NCI-H2171 treated with DMSO at 0.1 percent for 48 hours (cell line): ENCODE measurements around the gene GAPT.
A peak's percentile ranks its signal among the peaks of the same experiment; 100 is the strongest.

Experiments
- DNase-seq: peaks from one replicate; lab custom pipeline; 2025; lab: John Stamatoyannopoulos, UW

The GAPT gene

DNA sequence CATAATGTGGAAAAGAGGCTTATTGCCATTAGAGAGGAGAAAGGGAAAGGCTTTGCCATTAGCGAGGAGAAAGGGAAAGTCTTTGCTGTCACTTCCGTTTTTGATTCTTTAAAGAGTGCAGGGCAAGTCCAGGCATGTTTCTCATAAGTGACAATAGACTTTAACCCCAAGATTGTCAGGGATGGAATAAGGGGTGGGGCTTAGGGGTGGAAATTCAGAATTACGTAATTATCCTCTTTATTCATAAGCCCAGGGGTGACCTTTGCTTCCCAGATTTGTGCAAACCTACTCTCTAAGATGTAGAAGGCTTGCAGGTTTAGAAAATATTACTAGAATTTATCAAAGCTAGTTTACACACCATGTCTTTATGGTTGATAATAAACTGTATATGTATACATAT lies 29.1 kb upstream of the GAPT start:
- no peak for DNase-seq

DNA sequence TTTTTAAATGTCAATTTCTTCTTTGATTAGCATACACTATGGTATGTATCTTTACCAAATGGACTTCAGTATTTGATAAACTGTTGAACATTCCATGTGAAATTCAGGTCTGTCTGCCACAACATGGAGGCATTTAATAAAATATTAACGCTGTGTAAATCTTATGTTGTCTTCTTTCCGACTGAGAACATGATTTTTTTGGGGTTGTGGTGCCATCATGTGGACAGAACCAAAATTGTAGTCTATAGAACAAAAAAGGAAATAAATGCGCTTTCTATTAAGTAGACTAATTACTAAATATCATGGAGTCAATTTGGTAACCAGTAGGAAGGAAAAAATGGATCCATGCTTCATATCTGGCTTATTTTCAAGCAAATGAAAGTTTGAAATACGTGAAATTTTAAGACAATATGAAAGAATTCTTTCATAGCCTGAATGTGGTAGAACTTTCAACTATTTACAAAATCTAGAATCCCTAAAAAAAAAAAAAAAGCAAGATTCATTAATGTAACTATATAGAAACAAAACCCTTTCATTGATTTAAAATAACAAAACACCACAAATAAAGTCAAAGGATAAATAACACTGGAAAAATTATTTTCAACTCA lies 28.5 kb upstream of the GAPT start:
- peak; percentile 42 for DNase-seq

DNA sequence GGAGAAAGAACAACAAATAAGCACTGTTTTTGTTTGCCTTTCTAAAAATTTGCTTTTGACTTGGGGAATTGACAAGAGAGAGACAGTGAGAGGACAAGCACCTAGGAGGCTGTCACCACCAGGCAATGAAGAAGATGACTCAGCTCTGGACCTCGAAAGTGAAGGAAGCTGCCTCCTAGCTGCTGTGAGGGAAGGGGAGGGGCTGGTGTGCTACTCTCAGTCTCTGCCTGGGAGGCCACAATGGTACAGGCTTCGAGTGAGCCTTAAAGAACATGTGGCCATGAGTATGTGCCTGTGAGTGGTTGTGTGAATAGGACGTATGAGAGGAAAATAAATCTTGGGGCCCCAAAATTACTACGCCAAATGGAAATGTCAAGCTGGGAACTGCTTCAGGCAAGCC lies 24.3 kb upstream of the GAPT start:
- no peak for DNase-seq

DNA sequence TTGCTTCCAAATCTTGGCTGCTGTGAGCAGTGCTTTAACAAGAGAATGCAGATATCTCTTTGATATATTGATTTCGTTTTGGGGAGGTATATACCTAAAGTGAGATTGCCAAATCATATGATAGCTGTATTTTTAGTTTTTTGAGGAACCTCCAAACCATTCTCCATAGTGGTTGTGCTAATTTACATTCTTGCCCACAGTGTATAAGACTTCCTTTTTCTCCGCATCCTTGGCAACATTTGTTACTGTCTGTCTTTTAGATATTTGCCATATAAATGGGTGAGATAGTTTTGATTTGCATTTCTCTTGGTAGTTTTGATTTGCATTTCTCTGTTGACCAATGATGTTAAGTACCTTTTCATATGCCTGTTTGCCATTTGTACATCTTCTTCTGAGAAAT lies 21.3 kb upstream of the GAPT start:
- DNase-seq = no peak

DNA sequence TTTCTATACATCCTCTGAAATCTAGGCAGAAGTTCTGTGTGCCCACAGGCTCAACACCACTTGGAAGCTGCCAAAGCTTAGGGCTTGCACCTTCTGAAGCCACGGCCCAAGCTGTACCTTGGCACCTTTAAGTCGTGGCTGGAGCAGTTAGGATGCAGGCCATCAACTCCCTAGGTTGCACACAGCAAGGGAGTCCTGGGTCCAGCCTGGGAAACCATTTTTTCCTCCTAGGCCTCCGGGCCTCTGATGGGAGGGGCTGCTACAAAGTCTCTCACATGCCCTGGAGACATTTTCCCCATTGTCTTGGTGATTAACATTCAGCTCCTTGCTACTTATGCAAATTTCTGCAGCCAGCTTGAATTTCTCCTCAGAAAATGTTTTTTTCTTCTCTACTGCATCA lies 15.8 kb upstream of the GAPT start:
- DNase-seq = no peak

DNA sequence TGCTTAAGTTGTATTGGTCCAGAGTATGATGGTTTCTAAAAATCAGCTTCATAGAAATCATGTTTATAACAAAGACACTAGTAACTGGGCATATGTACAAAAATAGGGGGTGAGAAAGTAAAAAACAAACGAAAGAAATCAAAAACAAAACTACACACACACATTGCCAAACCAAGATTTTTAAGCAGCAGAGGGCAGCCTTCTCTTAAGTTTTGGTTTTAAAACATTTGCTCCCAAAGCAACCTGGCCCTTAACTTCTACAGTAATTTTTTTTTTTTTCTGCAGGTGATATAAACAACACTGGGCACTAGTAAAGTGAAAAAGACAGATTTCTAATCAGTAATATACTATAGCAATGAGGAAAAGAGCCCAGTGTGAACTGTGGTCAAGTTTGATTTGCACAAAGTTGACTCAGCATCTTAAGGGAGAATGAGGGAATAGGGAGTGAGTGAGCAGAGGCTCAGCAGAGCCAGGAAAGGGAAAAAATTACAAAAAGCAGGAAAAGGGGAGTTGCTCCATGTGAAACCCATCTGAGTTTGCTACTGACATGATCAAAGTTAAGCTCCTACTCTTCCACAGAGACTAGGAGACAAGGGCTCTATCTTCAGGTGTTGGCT lies 13.4 kb upstream of the GAPT start:
- DNase-seq = no peak

- no peak for DNase-seq
These were observed 10.1 kb upstream of the GAPT start for GRCh38 chr5:58481066-58481676.

- no peak for DNase-seq
These were observed 9.4 kb upstream of the GAPT start for GRCh38 chr5:58481828-58482227.

DNA sequence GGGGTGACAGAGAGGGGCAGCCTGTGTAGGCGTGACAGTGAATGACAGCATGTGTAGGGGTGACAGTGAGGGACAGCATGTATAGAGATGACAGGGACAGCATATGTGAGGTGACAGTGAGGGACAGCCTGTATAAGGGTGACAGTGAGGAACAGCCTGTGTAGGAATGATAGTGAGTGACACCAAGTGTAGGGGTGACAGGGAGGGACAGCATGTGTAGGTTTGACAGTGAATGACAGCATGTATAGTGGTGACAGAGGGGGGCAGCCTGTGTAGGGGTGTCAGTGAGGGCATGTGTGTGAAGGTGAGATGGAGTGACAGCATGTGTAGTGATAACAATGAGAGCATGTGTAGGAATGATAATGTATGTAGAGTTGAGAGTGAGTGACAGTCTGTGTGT lies 8.7 kb upstream of the GAPT start:
- no peak for DNase-seq

GRCh38 chr5:58484505-58484904 lies 6.7 kb upstream of the GAPT start:
- no peak for DNase-seq

DNA sequence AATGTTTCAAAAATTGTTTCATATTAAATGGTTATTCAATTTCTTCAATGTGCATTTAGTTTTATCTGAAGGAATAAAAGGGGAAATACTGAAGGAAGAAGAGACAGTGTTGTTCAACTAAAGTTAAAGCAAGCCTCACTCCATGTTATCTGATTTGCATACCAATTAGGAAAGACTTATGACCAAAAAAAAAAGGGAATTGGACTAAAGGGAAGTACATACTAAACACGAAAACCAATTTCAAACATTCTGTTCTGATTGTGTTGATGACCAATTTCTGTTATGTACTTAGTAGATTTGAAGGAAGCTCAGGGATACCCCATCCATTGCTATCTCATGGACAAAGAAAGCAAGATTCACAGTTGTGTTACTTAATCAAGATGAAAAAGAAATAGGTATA lies 4.9 kb upstream of the GAPT start:
- no peak for DNase-seq

DNA sequence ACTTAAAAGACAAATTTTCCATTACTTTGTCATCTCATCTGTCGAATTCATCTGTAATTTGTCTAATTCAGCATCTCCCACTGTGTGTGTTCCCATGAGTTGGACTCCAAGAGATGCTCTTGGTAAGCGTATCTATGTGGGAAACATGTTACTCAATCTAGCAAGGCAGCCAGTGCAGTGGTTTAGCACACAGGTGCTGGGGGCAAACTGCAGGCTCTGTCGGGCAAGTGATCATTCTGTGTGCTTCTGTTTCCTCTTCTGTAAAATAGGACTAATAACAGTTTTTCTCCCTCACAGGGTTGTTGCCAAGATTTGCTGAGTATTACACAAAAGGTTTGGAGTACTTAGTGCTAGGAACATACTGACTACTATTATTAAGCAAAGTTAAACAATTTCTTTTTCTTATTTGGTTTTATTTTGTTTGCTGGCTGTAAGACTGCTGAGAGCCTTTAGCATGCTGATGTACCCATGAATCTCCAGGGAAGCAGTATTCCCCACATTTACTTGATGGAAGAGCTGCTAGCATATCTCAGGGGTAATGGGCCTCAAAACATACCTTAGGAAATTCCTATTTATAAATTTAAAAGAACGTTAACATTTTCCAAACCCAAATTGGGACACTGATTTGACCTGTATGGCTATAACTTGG lies 709 bp upstream of the GAPT start:
- DNase-seq = no peak

- DNase-seq = no peak
These were observed 1.9 kb downstream of the GAPT start for GRCh38 chr5:58493141-58493540.

DNA sequence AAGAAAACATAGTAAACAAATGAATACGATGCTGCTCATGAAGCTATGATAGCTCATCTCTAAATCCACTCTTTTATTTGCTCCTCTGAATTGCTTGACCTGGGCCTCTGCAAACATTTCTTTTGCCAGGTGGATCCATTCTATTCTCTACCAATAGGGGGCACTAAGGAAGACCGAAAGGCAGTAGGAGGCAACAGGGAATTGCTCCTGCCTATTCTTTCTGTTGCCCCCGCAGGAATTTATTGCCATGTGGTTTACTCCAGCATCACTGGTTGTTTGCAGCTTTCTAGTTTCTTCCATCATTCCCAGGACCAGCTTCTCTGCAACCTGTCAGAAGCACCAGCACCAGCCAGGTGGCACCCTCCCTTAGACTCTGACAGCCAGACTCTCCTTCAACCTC lies 5.3 kb downstream of the GAPT start:
- no peak for DNase-seq

GRCh38 chr5:58497386-58497785 lies 6.2 kb downstream of the GAPT start:
- no peak for DNase-seq

DNA sequence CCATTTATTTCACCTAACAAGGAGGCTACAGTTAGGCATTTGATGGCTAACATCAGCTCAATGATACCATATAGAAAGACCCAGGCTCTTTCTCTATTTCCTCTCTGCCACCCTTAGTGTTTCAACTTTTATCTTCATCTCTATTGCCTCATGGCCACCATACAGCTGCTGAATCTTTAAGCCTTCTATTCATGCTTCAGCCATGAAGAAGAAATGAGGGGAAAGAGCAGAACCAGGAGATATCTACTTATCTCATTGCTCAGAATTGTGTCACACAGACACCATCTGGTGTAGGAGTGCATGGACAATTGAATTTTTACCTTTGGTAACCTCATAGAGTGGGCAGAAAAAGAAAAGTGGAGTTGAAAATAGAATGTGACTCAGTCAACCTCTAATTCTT lies 6.7 kb downstream of the GAPT start:
- DNase-seq = no peak

- peak; percentile 33 for DNase-seq
These were observed 7.2 kb downstream of the GAPT start for GRCh38 chr5:58498340-58498942.

GRCh38 chr5:58499231-58499630 lies 8.0 kb downstream of the GAPT start:
- DNase-seq = no peak

DNA sequence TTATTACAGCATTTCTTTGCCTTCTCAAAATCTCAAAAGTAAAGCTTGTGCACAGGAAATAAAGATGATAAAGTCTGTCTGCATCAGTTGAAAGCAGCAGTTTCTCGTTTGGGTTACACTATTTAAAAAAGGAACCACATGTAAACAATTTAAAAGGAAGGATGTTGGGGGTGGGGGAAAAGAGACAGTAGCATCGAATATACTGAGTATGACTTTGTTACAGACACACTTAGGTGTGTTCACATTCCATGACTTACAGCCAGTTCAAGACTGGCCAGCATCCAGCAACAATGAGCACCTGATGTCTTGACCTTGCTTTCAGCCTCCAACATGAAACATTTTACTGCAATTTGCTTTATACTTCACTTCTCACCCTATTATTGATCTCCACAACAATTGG lies 8.7 kb downstream of the GAPT start:
- no peak for DNase-seq

GRCh38 chr5:58501778-58502417 lies 10.7 kb downstream of the GAPT start:
- no peak for DNase-seq

DNA sequence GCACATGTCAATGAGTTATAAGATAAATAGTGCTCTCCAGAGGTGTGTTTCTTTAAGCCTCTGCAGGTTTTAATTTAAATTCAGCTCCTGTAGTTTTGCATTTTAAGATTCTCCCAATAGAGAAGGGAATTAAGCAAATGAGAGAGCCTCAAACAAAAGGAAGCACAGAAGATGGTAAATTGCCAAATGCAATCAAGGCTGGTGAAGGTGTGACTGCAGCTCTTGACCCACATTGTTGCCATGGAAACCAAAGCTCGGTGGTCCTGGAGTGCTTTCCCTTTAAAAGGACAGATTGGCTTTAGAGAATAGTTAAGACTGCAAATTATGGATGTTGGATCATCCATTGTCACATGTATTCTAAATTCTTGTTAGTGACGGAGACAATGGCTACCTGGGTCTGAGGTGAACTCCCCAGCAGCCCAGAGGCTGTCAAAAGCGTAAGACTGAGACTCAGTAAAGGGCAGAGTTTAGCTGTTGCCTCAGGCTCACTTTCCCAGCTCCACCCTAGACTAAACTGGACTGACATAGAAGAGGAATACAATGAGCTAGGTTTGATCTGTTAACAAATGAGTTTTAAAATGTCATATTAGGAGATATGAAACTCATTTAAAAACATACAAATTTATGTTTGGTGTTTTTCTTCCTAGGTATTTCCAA lies 12.3 kb downstream of the GAPT start:
- DNase-seq = no peak

DNA sequence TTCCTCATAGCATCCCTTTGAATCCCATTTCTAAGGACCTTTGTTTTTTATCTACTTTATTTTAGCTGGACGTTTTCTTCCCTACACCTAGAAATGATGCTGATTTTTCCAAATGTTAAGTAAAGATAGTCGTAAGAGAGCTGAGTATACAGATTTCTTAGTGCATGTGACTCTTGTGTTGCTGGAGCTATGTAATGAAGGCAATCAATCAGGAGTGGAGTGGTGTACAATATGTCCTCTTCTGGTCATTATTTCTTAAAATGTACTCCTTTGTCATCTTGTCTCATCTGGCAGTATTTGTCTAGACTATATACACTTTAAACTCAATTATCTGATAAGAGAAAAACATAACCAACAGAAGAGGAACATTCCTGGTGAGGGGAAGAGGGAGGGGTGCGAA lies 13.5 kb downstream of the GAPT start:
- no peak for DNase-seq
